Measurements from ENCODE around the gene LCN1.

Gene LCN1

DNA sequence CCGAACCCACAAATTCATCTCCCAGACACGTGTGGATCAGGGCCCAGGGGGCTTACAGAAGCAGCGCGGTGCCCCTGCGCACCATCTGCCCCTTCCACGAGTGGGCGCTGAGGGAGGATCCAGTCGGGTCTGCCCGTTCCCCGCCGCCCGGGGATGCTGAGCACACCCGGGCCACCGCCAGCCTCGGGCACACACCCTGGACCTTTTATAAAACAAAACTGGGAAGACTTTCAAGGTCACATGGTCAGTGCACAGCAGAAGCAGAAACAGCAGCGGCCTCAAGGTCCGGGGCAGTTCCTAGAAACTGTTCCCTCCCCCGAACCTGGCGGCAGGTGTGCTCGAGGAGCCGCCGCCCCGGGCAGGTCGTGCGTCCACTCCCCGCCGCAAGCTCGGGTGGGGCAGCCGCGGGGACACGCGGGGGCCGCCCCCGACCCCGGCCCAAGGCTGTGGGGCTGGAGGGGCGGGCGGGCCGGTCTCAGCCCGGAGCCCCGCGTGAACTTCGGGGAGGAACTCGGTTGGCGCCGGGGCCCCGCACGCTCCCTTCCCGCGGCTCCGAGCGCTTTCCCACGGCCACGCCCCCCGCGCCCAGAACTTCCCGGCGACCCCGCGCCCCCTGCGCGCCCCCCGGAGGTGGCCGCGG, 42.3 kb upstream of the LCN1 start:
- TF ChIP-seq, protein P1, sequence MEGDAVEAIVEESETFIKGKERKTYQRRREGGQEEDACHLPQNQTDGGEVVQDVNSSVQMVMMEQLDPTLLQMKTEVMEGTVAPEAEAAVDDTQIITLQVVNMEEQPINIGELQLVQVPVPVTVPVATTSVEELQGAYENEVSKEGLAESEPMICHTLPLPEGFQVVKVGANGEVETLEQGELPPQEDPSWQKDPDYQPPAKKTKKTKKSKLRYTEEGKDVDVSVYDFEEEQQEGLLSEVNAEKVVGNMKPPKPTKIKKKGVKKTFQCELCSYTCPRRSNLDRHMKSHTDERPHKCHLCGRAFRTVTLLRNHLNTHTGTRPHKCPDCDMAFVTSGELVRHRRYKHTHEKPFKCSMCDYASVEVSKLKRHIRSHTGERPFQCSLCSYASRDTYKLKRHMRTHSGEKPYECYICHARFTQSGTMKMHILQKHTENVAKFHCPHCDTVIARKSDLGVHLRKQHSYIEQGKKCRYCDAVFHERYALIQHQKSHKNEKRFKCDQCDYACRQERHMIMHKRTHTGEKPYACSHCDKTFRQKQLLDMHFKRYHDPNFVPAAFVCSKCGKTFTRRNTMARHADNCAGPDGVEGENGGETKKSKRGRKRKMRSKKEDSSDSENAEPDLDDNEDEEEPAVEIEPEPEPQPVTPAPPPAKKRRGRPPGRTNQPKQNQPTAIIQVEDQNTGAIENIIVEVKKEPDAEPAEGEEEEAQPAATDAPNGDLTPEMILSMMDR (IDR thresholded peaks at IDR 0.05; ENCODE audit: low read depth, low read length): peak; percentile 36
- H3K4me3 ChIP-seq (ENCODE audit: low read depth, low read length): peak overlapping the region; percentile 18
- DNase-seq (ENCODE audit: low read depth, low spot score): no peak
- in situ Hi-C loops (cut with HindIII; ENCODE audit: low sequenced_read_pairs): no loop called here

- in situ Hi-C loops (cut with HindIII; ENCODE audit: low sequenced_read_pairs): no loop called here
- peak within 1 kb of the TSS; percentile 65 for H3K4me3 ChIP-seq (ENCODE audit: low read depth, low read length)
- no peak for DNase-seq (ENCODE audit: low read depth, low spot score)
- TF ChIP-seq, protein P1 (IDR thresholded peaks at IDR 0.05; ENCODE audit: low read depth, low read length): no peak
Observed at GRCh38 chr9:135479469-135480052, 41.7 kb upstream of the LCN1 start, which contains the start of gene PPP1R26. Gene PPP1R26 (plus strand): TSS chr9:135479782. CDS start chr9:135484511, 4,729 bp downstream.

GRCh38 chr9:135480071-135480939, 40.9 kb upstream of the LCN1 start:
- in situ Hi-C loops (cut with HindIII; ENCODE audit: low sequenced_read_pairs): no loop called here
- TF ChIP-seq, protein P1 (IDR thresholded peaks at IDR 0.05; ENCODE audit: low read depth, low read length): no peak
- DNase-seq (ENCODE audit: low read depth, low spot score): no peak
- peak overlapping the region; percentile 65 for H3K4me3 ChIP-seq (ENCODE audit: low read depth, low read length)

- in situ Hi-C loops (cut with HindIII; ENCODE audit: low sequenced_read_pairs): no loop called here
- H3K4me3 ChIP-seq (ENCODE audit: low read depth, low read length): peak overlapping the region; percentile 65
- TF ChIP-seq, protein P1 (IDR thresholded peaks at IDR 0.05; ENCODE audit: low read depth, low read length): no peak
- DNase-seq (ENCODE audit: low read depth, low spot score): no peak
Observed at GRCh38 chr9:135480940-135481310, 40.3 kb upstream of the LCN1 start.

- DNase-seq (ENCODE audit: low read depth, low spot score): no peak
- in situ Hi-C loops (cut with HindIII; ENCODE audit: low sequenced_read_pairs): no loop called here
- TF ChIP-seq, protein P1 (IDR thresholded peaks at IDR 0.05; ENCODE audit: low read depth, low read length): no peak
- no peak overlapping the region for H3K4me3 ChIP-seq (ENCODE audit: low read depth, low read length)
Observed at GRCh38 chr9:135482015-135482754, 39.1 kb upstream of the LCN1 start.

All from astrocyte of the spinal cord (primary cell).